ACC112 (cell line): ENCODE results near the gene PRKAR1B.
"Not testable (repeated sequence)": the region's sequence is repeated elsewhere in the genome, so short reads cannot be mapped to it uniquely, and the experiment has no call there.

Experiments
- H2AFZ ChIP-seq: fragments of 200-600 bp; sonication (generic); one replicate; pipeline ENCODE4 v1.6.0; 2017; ENCODE audit warnings: antibody characterized with exemption, low read length; ENCODE audit not compliant: unreplicated experiment
- H3K27ac ChIP-seq: fragments of 200-600 bp; sonication (generic); 2 replicates; pipeline ENCODE4 v1.5.1; 2014; ENCODE audit warnings: low read depth, mild to moderate bottlenecking, antibody characterized with exemption, low read length, moderate library complexity
- H3K27me3 ChIP-seq: fragments of 200-600 bp; sonication (generic); 2 replicates; pipeline ENCODE4 v1.6.1; 2014; ENCODE audit warnings: mild to moderate bottlenecking, antibody characterized with exemption, low read length, moderate library complexity, mixed read lengths; ENCODE audit not compliant: insufficient read depth
- H3K36me3 ChIP-seq: fragments of 200-600 bp; sonication (generic); 2 replicates; pipeline ENCODE4 v1.6.1; 2016; ENCODE audit warnings: mild to moderate bottlenecking, antibody characterized with exemption, low read length, moderate library complexity, mixed read lengths; ENCODE audit not compliant: insufficient read depth
- H3K4me1 ChIP-seq: fragments of 200-600 bp; sonication (generic); one replicate; pipeline ENCODE4 v1.6.1; 2016; ENCODE audit warnings: low read length, mixed read lengths; ENCODE audit not compliant: insufficient read depth, unreplicated experiment, control insufficient read depth
- H3K4me3 ChIP-seq: fragments of 200-600 bp; sonication (generic); 2 replicates; pipeline ENCODE4 v1.5.1; 2014; ENCODE audit warnings: mild to moderate bottlenecking, low read depth, low read length
- H3K79me2 ChIP-seq: fragments of 200-600 bp; sonication (generic); one replicate; pipeline ENCODE4 v1.6.0; 2016; ENCODE audit warnings: low read length; ENCODE audit not compliant: control insufficient read depth, unreplicated experiment, insufficient read depth

Gene PRKAR1B

DNA sequence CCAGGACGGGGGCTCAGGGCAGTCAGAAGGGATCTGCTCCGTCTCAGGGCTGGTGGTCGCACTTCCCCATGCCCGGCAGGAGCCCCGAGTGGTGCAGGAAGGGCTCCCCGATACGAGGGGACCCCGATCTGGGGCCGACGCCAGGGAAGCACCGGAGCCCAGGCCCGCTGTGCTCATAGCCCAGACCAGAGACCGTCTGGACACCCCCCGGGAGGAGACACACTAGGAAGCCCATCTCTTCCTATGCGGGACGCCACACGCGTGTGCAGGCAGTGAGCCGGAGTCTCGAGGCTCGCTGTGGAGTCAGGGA is 167.7 kb downstream of the PRKAR1B start:
- Histone ChIP-seq H3K36me3 (no peaks in the 10 kb centered on the region), H3K27ac (no peak overlapping the region), H3K79me2 (no peaks in the 10 kb centered on the region), H2AFZ (no peak overlapping the region), H3K4me1 (no peaks in the 10 kb centered on the region), H3K4me3 (no peak overlapping the region), H3K27me3 (no peaks in the 10 kb centered on the region)

DNA sequence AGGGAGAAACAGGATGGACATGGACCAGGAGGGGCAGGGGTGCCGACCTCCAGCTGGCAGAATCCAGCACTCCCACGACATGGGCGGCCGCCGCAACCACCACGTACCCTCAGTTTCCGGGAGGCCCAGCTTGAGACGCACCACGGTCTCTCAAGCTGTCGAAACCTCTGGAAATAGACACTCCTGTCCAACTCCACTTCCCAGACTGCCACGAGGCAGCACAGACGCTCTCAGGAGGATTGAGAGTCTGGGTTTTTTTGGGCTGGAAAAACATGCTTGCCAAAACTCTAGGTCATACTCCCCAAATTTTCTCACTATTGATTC is 169.6 kb downstream of the PRKAR1B start:
- no peak overlapping the region for H3K27ac ChIP-seq
- no peaks in the 10 kb centered on the region for H3K36me3 ChIP-seq
- H2AFZ ChIP-seq: no peak overlapping the region
- no peaks in the 10 kb centered on the region for H3K79me2 ChIP-seq
- no peak overlapping the region for H3K4me3 ChIP-seq
- no peaks in the 10 kb centered on the region for H3K4me1 ChIP-seq
- H3K27me3 ChIP-seq: no peaks in the 10 kb centered on the region

DNA sequence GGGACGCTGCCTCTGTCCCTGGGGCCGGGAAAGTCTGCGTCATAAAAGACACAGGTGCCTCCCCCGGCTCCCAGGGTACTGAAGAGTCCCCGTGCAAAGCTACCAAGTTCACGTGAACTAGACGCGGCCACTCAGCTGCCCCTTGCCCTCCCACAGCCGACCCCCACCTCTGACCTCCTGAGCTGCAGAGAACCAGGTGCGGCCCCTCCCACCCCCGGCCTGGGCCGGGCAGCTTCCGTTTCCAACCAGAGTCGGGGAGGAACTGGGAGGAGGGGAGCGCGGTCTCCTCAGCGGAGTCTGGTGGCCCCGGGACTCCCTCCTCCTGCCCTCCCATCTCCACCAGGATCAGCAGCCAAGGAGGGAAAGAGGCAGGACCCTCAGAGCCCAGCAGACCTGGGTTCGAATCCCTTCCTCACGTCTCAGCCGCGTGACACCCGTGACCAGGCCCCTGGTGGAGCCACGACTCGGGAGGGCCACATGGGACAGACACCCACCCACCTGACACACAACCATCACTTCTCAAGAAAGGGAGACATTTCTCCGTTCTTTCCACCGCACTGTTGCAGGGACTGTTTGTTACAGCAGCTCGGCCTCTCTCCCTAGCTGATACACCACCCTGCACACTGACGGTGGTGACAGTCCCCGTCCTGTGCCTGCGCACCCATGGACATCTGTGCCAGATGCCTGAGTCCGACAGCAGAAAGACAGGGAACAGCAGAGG is 170.1 kb downstream of the PRKAR1B start:
- H3K79me2 ChIP-seq: no peaks in the 10 kb centered on the region
- no peaks in the 10 kb centered on the region for H3K36me3 ChIP-seq
- H3K27ac ChIP-seq: no peak overlapping the region
- H3K4me3 ChIP-seq: no peak overlapping the region
- H2AFZ ChIP-seq: no peak overlapping the region
- no peaks in the 10 kb centered on the region for H3K27me3 ChIP-seq
- no peaks in the 10 kb centered on the region for H3K4me1 ChIP-seq

DNA sequence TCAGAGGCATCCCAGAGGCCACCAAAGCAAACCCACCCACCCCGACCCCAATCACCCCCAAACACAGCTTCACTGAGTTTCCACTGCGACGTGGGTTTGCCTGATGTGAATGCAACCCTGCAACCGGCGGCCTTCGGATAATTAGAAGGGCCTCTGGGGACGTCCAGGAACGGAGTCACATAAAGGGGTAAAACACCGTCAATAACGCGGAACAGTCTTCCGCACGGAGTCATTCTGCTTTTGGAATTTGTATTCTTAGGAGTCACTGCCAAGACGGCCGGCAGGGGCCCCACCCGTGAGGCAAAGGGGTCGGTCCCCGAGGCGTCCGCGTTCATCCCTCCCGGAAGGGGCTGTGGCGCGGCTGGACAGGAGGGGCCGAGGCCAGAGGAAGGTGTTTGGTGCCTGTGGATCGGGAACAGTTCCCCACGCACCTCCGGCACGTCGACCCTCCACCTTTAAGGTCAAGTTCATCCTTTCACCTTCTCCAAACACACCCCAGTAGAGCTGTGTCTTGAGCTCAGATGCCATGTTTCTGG is 170.7 kb downstream of the PRKAR1B start:
- Histone ChIP-seq H3K36me3 (no peaks in the 10 kb centered on the region), H3K79me2 (no peaks in the 10 kb centered on the region), H2AFZ (no peak overlapping the region), H3K4me1 (no peaks in the 10 kb centered on the region), H3K4me3 (no peak overlapping the region), H3K27ac (no peak overlapping the region), H3K27me3 (no peaks in the 10 kb centered on the region)

DNA sequence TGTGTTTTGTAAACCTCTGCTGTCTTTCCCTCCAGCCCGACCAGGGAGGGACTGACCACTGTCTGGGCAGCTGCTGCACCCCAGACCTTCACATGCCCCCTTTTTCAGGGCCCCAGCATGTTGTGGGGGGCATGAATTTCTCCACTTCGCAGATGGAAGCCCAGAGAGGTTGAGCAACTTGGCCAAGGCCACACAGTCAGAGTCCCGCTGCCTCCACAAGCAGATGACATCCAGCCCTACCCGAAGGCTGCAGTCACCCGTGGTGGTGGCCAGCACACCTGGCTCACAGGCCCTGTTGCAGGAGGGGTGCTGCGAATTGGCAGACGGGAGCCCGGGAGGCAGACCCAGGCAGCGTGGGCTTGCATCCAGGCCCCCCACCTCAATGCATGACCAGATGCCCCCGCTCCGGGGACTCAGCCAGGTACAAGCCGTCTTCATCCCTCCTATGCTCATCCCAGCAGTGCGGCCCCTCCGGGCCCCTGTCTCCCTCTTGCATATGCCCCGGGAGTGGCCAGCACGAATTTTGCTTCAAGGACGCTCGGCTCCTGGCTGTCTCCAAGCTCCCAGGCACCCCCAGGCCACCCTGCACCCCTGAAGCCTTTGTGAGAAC is 171.4 kb downstream of the PRKAR1B start:
- Histone ChIP-seq H3K4me3 (no peak overlapping the region), H3K4me1 (no peaks in the 10 kb centered on the region), H3K36me3 (no peaks in the 10 kb centered on the region), H3K79me2 (no peaks in the 10 kb centered on the region), H3K27me3 (no peaks in the 10 kb centered on the region), H2AFZ (no peak overlapping the region), H3K27ac (no peak overlapping the region)

DNA sequence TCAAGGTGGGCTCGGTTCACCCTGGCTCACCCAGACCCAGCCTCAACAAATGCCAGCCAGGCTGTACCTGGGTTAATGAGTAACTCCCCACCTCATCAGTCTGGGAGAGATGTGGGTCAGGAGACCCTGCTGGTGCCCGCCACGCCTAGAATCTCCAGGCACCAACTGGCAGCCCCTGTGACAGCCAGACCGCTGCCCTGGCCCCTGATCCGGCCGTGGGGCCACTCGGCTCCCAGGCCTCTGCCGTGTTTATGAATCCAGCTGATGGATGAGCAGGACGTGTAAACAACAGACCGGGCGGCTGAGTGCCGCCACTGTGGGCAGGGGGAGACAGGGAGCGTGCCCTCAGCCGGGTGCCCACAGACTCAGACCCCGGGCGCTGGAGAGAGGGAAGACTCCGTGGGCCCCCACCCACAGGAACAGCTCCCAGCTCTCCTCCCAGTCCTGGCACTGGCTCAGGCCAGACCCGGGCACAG is 173.4 kb downstream of the PRKAR1B start:
- no peak overlapping the region for H2AFZ ChIP-seq

DNA sequence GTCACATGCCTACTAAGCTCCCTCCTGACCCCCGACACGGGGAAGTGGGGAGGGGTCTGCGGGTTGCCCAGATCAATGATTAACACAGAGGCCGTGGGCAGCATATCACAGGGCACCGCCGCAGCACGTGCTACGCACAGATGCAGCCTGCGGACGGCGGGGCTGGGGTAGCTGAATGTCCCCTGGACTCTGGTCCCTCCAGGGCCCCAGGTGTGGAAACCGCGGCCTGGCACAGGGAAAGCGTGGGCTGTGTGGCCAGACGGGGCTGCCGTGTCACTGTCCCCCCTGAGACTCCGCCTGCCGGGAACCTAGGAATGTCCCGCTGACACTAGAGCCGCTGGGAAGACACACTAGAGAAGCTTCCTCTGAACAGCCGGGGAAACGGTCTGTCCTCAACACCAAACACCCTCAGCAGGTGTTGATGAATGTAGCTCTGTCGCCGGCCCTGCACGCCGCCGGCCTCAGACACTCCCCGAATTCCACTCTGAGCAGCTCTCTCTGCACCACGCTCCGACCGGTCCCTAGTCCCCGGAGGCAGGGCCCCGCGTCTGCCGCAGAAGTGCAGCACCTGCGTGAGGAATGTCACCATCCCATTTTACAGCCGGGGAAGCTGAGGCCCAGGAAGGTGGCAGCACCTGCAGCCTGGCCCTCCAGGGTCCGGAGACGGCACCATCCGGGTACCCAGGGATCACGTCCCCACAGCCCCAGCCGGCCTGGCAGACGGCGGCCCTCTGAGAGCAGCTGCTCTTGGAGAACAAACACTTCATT is 174.0 kb downstream of the PRKAR1B start:
- Histone ChIP-seq H3K4me1 (no peaks in the 10 kb centered on the region), H2AFZ (no peak overlapping the region), H3K36me3 (no peaks in the 10 kb centered on the region), H3K4me3 (no peak overlapping the region), H3K27ac (no peak overlapping the region), H3K27me3 (no peaks in the 10 kb centered on the region), H3K79me2 (no peaks in the 10 kb centered on the region)

More for the DNA sequence above, 173.4 kb downstream of the PRKAR1B start:
- H3K4me1 ChIP-seq: no peaks in the 10 kb centered on the region
- H3K36me3 ChIP-seq: no peaks in the 10 kb centered on the region
- no peak overlapping the region for H3K27ac ChIP-seq
- H3K79me2 ChIP-seq: no peaks in the 10 kb centered on the region
- no peaks in the 10 kb centered on the region for H3K27me3 ChIP-seq
- no peak overlapping the region for H3K4me3 ChIP-seq

DNA sequence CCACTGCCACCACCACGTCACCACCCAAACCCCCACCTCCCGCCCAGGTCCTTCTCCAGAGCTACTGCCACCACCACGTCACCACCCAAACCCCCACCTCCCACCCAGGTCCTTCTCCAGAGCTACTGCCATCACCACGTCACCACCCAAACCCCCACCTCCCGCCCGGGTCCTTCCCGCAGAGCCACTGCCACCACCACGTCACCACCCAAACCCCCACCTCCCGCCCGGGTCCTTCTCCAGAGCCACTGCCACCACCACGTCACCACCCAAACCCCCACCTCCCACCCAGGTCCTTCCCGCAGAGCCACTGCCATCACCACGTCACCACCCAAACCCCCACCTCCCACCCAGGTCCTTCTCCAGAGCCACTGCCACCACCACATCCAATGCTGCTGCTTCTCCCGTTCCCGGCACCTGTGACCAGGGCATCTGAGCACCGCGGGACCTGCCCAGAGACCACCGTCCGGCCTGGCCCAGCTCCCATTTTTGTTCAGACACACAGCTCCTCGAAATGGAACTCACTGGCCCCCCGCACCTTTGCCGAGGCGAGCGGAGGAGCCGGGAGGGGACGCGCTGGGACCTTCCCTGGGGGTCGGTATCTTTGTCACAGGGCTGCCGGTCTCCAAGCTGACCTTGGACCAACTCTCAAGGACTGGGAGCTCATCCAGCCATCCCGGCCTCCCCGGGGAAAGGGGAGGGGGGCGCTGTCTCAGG is 174.8 kb downstream of the PRKAR1B start:
- H2AFZ ChIP-seq, H3K27ac ChIP-seq, H3K4me3 ChIP-seq, H3K27me3 ChIP-seq, H3K36me3 ChIP-seq, H3K4me1 ChIP-seq, H3K79me2 ChIP-seq: not testable (repeated sequence)

DNA sequence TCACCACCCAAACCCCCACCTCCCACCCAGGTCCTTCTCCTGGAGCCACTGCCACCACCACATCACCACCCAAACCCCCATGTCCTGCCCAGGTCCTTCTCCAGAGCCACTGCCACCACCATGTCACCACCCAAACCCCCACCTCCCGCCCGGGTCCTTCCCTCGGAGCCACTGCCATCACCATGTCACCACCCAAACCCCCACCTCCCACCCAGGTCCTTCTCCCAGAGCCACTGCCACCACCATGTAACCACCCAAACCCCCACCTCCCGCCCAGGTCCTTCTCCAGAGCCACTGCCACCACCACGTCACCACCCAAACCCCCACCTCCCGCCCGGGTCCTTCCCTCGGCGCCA is 175.5 kb downstream of the PRKAR1B start:
- not testable (repeated sequence) for H3K79me2 ChIP-seq, H3K36me3 ChIP-seq, H3K4me1 ChIP-seq

DNA sequence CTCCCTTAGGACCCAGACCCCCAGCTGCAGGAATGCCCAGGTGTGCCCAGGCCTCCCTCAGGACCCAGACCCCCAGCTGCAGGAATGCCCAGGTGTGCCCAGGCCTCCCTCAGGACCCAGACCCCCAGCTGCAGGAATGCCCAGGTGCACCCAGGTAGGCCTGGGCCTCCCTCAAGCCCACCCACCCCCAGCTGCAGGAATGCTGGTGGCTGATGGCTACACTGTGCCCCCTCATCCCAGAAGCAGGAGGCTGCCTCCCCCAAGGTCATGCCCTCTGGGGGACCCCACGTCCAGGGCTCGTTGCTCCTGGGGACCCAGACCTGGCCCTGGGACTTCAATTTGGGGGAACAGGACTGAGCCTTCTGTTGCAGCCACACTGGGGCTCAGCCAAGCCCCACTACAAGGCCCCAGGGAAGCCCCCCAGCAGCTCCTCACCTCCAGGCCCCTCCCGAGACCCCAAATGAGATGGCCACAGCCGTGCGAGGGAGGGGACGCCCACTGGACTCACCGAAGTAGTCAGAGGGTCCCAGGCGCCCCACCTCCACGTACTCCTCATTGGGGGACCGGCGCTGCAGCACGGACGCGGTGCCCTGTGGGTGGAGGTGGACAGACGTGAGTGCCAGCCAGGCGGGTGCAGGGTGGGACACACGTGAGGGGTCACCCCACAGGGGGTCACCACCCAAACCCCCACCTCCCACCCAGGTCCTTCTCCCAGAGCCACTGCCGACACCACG is 176.0 kb downstream of the PRKAR1B start:
- no peak overlapping the region for H3K27ac ChIP-seq
- H3K27me3 ChIP-seq: no peaks in the 10 kb centered on the region
- H3K79me2 ChIP-seq: no peaks in the 10 kb centered on the region
- H3K4me1 ChIP-seq: no peaks in the 10 kb centered on the region
- H2AFZ ChIP-seq: no peak overlapping the region
- no peaks in the 10 kb centered on the region for H3K36me3 ChIP-seq
- no peak overlapping the region for H3K4me3 ChIP-seq

More for the DNA sequence above, 175.5 kb downstream of the PRKAR1B start:
- not testable (repeated sequence) for H3K4me3 ChIP-seq, H2AFZ ChIP-seq, H3K27me3 ChIP-seq, H3K27ac ChIP-seq
